ENCODE measurements around the gene ATP6V0C.
"Not testable (repeated sequence)": the region's sequence is repeated elsewhere in the genome, so short reads cannot be mapped to it uniquely, and the experiment has no call there.

Gene ATP6V0C

DNA sequence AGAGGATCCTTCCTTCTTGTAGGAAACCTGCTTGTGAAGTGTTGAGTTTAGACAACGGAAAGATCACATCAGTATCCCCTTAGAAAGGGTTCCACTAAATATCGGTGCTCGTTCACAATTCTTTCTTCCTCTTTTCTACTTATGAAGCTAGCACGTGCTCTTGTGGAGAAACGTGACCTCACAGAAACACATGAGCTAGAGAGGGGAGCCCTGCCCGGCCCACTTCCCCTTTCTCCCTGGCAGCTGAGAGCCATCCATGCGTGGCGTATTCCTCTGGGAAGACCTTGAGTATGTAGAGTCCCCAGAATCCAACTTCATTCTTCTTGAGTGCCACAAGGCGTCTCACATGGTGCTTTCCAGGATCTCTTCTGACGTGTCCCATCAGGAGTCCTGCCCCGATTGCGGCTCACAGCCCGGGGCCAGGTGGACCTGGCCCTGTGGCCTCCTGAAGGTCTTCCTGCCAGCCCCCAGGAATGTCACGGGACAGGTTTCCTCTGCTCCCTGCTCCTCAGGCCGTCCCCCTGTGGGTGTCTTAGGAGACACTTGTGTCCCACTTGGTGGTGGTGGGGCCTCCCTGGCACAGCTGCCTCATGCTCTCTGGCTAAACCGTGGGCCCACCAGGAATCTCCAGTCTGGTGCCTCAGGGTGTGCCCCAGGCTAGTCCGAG lies 46.5 kb downstream of the ATP6V0C start:
- not testable (repeated sequence) for DNase-seq

- DNase-seq, result peak; percentile 61
These were observed 47.0 kb downstream of the ATP6V0C start for GRCh38 chr16:2560798-2561133.

- not testable (repeated sequence) for DNase-seq
These were observed 53.8 kb downstream of the ATP6V0C start for GRCh38 chr16:2567506-2567905.

- DNase-seq, result not testable (repeated sequence)
These were observed 54.8 kb downstream of the ATP6V0C start for GRCh38 chr16:2568573-2568972.

Measured in stimulated activated CD4-positive, alpha-beta T cell treated with anti-CD3 and anti-CD28 coated beads, Interleukin-12 subunit alpha, Interleukin-12 subunit beta, amount 100 ng/mL, for 4 hours (primary cell).